Natural killer cell treated with Interleukin-12 subunit alpha and Interleukin-12 subunit beta and Interleukin-15 and Interleukin-18, amount 100 ng/mL, for 72 hours (primary cell): ENCODE data around the gene ZNF358. TPM values are rescaled to one million over a fixed set of nuclear protein-coding genes. Genes with fewer than 3 reads are reported as not detected.

Source experiments
- ATAC-seq, 2 donors: fragments of 150-1000 bp; cut with Tn5 transposase in 1 of 2; sonication (Bioruptor Pico), chemical (Tn5 transposase) in 1 of 2; 2 replicates each; pipeline ENCODE4 v1.10.0; 2021
- DNase-seq: peaks from one replicate; pipeline ENCODE4 v3.0.0; 2022; ENCODE audit warnings: low spot score
- H3K27ac Mint-ChIP-seq, 2 donors: 1 replicate in 1 of 2; 2 replicates in 1 of 2; pipeline ENCODE4 v1.8.0; 2022; ENCODE audit warnings: mixed read lengths in 2 of 2, mild to moderate bottlenecking in 1 of 2, moderate library complexity in 1 of 2
- H3K27me3 Mint-ChIP-seq, 2 donors: 1 replicate in 1 of 2; 2 replicates in 1 of 2; pipeline ENCODE4 v1.8.0; 2022; ENCODE audit warnings: mixed read lengths in 2 of 2
- H3K36me3 Mint-ChIP-seq: one replicate; pipeline ENCODE4 v1.8.0; 2022; ENCODE audit warnings: mixed read lengths
- H3K4me1 Mint-ChIP-seq, 2 donors: 1 replicate in 1 of 2; 2 replicates in 1 of 2; pipeline ENCODE4 v1.8.0; 2022; ENCODE audit warnings: low read depth in 2 of 2, mixed read lengths in 2 of 2, mild to moderate bottlenecking in 1 of 2
- H3K4me3 Mint-ChIP-seq: one replicate; pipeline ENCODE4 v1.8.0; 2022; ENCODE audit warnings: mixed read lengths
- H3K9me3 Mint-ChIP-seq: 2 replicates; pipeline ENCODE4 v1.8.0; 2022; ENCODE audit warnings: mixed read lengths
- total RNA-seq, 2 donors: library from RNA; stranded (reverse); gene quantifications; one replicate each; pipeline ENCODE4 v1.2.3, GENCODE V29; 2022

The ZNF358 gene
- total RNA-seq, 2 donors from 2014 or later: 10.2 to 15.6 TPM

- Mint-ChIP-seq H3K4me1 (peaks cover 0 to 4% of the 10 kb centered on the region in 2 donors), H3K27ac (no peak overlapping the region), H3K9me3 (no peaks in the 10 kb centered on the region), H3K27me3 (no peaks in the 10 kb centered on the region), H3K36me3 (no peaks in the 10 kb centered on the region), H3K4me3 (no peak overlapping the region)
- ATAC-seq (no peak), DNase-seq (no peak)
Observed at GRCh38 chr19:7480222-7480969, 35.5 kb upstream of the ZNF358 start.

- H3K27ac Mint-ChIP-seq: no peak overlapping the region
- no peak overlapping the region for H3K4me3 Mint-ChIP-seq
- H3K36me3 Mint-ChIP-seq: no peaks in the 10 kb centered on the region
- peaks cover 0 to 4% of the 10 kb centered on the region in 2 donors for H3K4me1 Mint-ChIP-seq
- DNase-seq: no peak
- no peaks in the 10 kb centered on the region for H3K27me3 Mint-ChIP-seq
- ATAC-seq: no peak
- no peaks in the 10 kb centered on the region for H3K9me3 Mint-ChIP-seq
Observed at GRCh38 chr19:7480970-7481255, 35.0 kb upstream of the ZNF358 start.

- Mint-ChIP-seq H3K27ac (no peak overlapping the region), H3K4me3 (no peak overlapping the region), H3K36me3 (no peaks in the 10 kb centered on the region), H3K9me3 (no peaks in the 10 kb centered on the region), H3K4me1 (peaks cover 0 to 4% of the 10 kb centered on the region in 2 donors), H3K27me3 (no peaks in the 10 kb centered on the region)
- peak in 1 of 2 donors; percentile 33 for ATAC-seq
- no peak for DNase-seq
Observed at GRCh38 chr19:7482584-7483439, 33.1 kb upstream of the ZNF358 start.

GRCh38 chr19:7483720-7484201 is 32.1 kb upstream of the ZNF358 start:
- H3K36me3 Mint-ChIP-seq: no peaks in the 10 kb centered on the region
- peak; percentile 12 to 70 for ATAC-seq
- DNase-seq: no peak
- no peaks in the 10 kb centered on the region for H3K9me3 Mint-ChIP-seq
- H3K27ac Mint-ChIP-seq: no peak overlapping the region
- no peaks in the 10 kb centered on the region for H3K27me3 Mint-ChIP-seq
- peaks cover 0 to 4% of the 10 kb centered on the region in 2 donors for H3K4me1 Mint-ChIP-seq
- H3K4me3 Mint-ChIP-seq: no peak overlapping the region

DNA sequence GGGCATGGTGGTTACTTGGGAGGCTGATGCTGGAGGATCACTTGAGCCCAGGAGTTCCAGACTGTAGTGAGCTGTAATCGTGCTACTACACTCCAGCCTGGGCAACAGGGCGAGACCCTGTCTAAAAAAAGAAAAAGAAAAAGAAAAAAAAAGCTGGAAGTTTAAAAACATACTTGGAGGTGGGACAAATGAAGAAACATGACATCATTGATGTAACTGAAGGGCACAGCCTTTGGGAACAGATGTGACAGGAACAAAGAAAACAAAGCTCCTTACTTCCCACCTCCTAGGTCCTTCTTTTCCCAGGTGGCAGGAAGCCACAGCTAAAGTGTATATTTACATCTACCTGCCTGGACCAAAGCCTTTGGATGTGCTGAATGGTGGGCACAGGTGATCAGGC is 29.0 kb upstream of the ZNF358 start:
- DNase-seq (no peak), ATAC-seq (no peak)
- Mint-ChIP-seq H3K27ac (no peak overlapping the region), H3K27me3 (no peaks in the 10 kb centered on the region), H3K9me3 (no peaks in the 10 kb centered on the region), H3K4me3 (no peak overlapping the region), H3K4me1 (peaks cover 19 to 24% of the 10 kb centered on the region in 2 donors), H3K36me3 (no peaks in the 10 kb centered on the region)

GRCh38 chr19:7488736-7489353 is 27.1 kb upstream of the ZNF358 start, which contains the start of gene PEX11G:
Gene PEX11G, minus strand, starts transcription at chr19:7489035. Its CDS starts 25 bp downstream, at chr19:7489010.
- Mint-ChIP-seq H3K27ac (peak within 1 kb of the TSS; percentile 66 to 88), H3K4me3 (peak within 1 kb of the TSS; percentile 86), H3K36me3 (no peaks in the 10 kb centered on the region), H3K27me3 (no peaks in the 10 kb centered on the region), H3K4me1 (peaks cover 33% of the 10 kb centered on the region in 2 donors), H3K9me3 (no peaks in the 10 kb centered on the region)
- peak; percentile 89 to 90 for ATAC-seq
- peak; percentile 93 for DNase-seq

DNA sequence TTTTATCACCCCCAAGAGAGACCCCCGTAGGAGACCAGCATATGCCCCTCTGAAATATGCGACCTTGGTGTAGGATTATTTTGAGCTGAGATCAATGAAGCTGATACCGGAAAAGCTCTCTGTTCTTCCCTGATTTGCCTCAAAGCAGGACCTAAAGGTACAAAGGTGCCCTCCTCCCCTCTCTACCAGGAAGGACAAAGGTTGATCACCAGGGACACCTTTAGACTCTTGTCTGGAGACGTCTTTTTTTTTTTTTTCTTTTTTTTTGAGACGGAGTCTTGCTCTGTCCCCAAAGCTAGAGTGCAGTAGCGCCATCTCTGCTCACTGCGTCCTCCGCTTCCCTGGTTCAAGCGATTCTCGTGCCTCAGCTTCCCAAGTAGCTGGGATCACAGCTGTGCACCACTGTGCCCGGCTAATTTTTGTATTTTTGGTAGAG is 26.3 kb upstream of the ZNF358 start:
- peaks cover 33% of the 10 kb centered on the region in 2 donors for H3K4me1 Mint-ChIP-seq

GRCh38 chr19:7492142-7492541 is 23.8 kb upstream of the ZNF358 start:
- H3K27me3 Mint-ChIP-seq: peaks cover 4 to 7% of the 10 kb centered on the region in 2 donors
- H3K36me3 Mint-ChIP-seq: no peaks in the 10 kb centered on the region
- H3K4me3 Mint-ChIP-seq: peak overlapping the region; percentile 85
- DNase-seq (peak; percentile 83), ATAC-seq (peak; percentile 75 to 88)
- no peaks in the 10 kb centered on the region for H3K9me3 Mint-ChIP-seq
- H3K27ac Mint-ChIP-seq: peak overlapping the region; percentile 74 to 89
- peaks cover 33% of the 10 kb centered on the region in 2 donors for H3K4me1 Mint-ChIP-seq

More for the DNA sequence above, 26.3 kb upstream of the ZNF358 start:
- H3K4me3 Mint-ChIP-seq: peak overlapping the region; percentile 86
- ATAC-seq (no peak), DNase-seq (no peak)
- H3K27ac Mint-ChIP-seq: peak overlapping the region; percentile 66 to 88
- no peaks in the 10 kb centered on the region for H3K9me3 Mint-ChIP-seq
- H3K27me3 Mint-ChIP-seq: peaks cover 0 to under 1% of the 10 kb centered on the region in 2 donors
- H3K36me3 Mint-ChIP-seq: no peaks in the 10 kb centered on the region

- ATAC-seq (no peak), DNase-seq (no peak)
- no peaks in the 10 kb centered on the region for H3K36me3 Mint-ChIP-seq
- peak overlapping the region; percentile 74 to 89 for H3K27ac Mint-ChIP-seq
- H3K27me3 Mint-ChIP-seq: peaks cover 4 to 11% of the 10 kb centered on the region in 2 donors
- H3K9me3 Mint-ChIP-seq: no peaks in the 10 kb centered on the region
- H3K4me3 Mint-ChIP-seq: peak overlapping the region; percentile 85
- H3K4me1 Mint-ChIP-seq: peaks cover 33% of the 10 kb centered on the region in 2 donors
Observed at GRCh38 chr19:7492558-7492957, 23.3 kb upstream of the ZNF358 start.

GRCh38 chr19:7494416-7495098 is 21.3 kb upstream of the ZNF358 start:
- Mint-ChIP-seq H3K36me3 (no peaks in the 10 kb centered on the region), H3K27ac (no peak overlapping the region), H3K27me3 (peaks cover 15 to 24% of the 10 kb centered on the region in 2 donors), H3K4me1 (peaks cover 28 to 32% of the 10 kb centered on the region in 2 donors), H3K9me3 (no peaks in the 10 kb centered on the region), H3K4me3 (no peak overlapping the region)
- ATAC-seq (no peak), DNase-seq (no peak)

DNA sequence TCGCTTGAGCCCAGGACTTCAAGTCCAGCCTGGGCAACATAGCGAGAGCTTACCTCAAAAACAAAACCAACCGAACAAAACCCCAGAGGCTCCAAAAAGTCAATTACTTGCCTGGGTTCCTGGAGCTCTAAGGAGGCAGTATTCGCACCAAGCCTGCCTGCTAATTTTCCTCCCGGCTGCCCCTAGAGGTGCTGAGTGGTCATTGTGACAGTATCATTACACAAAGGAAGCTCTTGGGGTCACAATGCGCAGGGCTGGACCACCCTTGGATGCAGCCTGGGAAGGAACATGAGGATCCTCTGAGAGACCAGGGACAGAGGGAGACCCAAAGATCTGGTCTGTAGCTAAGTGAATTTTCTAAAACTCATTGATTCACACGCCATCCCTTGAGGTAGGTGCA is 18.6 kb upstream of the ZNF358 start:
- no peak overlapping the region for H3K27ac Mint-ChIP-seq
- H3K36me3 Mint-ChIP-seq: no peaks in the 10 kb centered on the region
- ATAC-seq: peak in 1 of 2 donors; percentile 44
- H3K4me3 Mint-ChIP-seq: no peak overlapping the region
- no peak for DNase-seq
- peaks cover 13 to 16% of the 10 kb centered on the region in 2 donors for H3K4me1 Mint-ChIP-seq
- H3K9me3 Mint-ChIP-seq: no peaks in the 10 kb centered on the region
- H3K27me3 Mint-ChIP-seq: peaks cover 18 to 30% of the 10 kb centered on the region in 2 donors

DNA sequence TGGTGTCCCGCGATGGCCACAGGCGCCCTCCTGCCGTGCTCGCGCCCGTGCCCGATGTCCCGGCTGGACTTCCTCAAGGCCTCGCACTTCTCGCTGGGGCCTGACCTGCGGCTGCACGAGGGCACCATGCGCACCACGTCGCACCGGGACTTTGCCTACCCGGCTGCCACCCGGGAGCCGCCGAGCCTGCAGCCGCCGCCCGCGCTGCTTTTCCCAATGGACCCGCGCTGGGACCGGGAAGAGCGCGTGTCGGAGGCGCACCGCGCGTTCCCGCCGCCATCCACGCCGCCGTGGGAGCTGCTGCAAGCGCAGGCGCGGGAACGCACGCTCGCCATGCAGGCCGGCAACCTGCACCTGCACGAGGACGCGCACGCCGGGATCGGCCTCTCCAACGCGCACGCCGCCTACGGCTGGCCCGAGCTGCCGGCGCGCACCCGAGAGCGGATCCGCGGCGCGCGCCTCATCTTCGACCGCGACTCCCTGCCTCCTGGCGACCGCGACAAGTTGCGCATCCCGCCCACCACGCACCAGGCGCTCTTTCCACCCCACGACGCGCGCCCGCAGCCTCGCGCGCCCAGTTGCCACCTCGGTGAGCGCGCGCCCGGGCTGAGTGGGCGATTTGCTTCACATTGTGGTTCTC is 15.0 kb upstream of the ZNF358 start:
- Mint-ChIP-seq H3K9me3 (no peaks in the 10 kb centered on the region), H3K36me3 (no peaks in the 10 kb centered on the region), H3K4me3 (no peak overlapping the region), H3K27ac (no peak overlapping the region), H3K27me3 (peaks cover 19 to 30% of the 10 kb centered on the region in 2 donors), H3K4me1 (peaks cover 5 to 8% of the 10 kb centered on the region in 2 donors)
- DNase-seq (no peak), ATAC-seq (peak; percentile 49 to 65)

- peaks cover 5 to 11% of the 10 kb centered on the region in 2 donors for H3K4me1 Mint-ChIP-seq
- peaks cover 20 to 21% of the 10 kb centered on the region in 2 donors for H3K27me3 Mint-ChIP-seq
- no peak for ATAC-seq
Observed at GRCh38 chr19:7502552-7502951, 13.4 kb upstream of the ZNF358 start.

More at GRCh38 chr19:7502552-7502951, 13.4 kb upstream of the ZNF358 start:
- Mint-ChIP-seq H3K4me3 (no peak overlapping the region), H3K27ac (no peak overlapping the region), H3K36me3 (no peaks in the 10 kb centered on the region), H3K9me3 (no peaks in the 10 kb centered on the region)
- DNase-seq: no peak
